Left lung (tissue), 10 donors: ENCODE results near the gene CPD. TPM values are rescaled to one million over a fixed set of nuclear protein-coding genes. Genes with fewer than 3 reads are reported as not detected.
"Not testable (repeated sequence)": the region's sequence is repeated elsewhere in the genome, so short reads cannot be mapped to it uniquely, and the experiment has no call there.

ENCODE experiments used
- ATAC-seq: fragments of 200-7000 bp; cut with Tn5 transposase; one replicate; pipeline ENCODE4 v1.9.1; 2020; ENCODE audit warnings: moderate library complexity
- DNase-seq, 4 donors: peaks; one replicate each; pipeline ENCODE4 v3.0.0-alpha.2; 2013 to 2020
- H3K27ac ChIP-seq, 2 donors: fragments of 200-600 bp; sonication (generic) in 1 of 2; one replicate each; pipeline versions ENCODE4 v1.5.0 to v1.8.0; 2020 to 2021
- H3K27me3 ChIP-seq, 2 donors: fragments of 200-600 bp; sonication (generic) in 1 of 2; one replicate each; pipeline versions ENCODE4 v1.5.0 to v1.8.0; 2020 to 2021
- H3K36me3 ChIP-seq, 2 donors: fragments of 200-600 bp; sonication (generic) in 1 of 2; one replicate each; pipeline versions ENCODE4 v1.5.0 to v1.8.0; 2020 to 2021
- H3K4me1 ChIP-seq, 2 donors: fragments of 200-600 bp; one replicate each; pipeline ENCODE4 v1.8.0; 2021
- H3K4me3 ChIP-seq, 2 donors: fragments of 200-600 bp; sonication (generic) in 1 of 2; one replicate each; pipeline versions ENCODE4 v1.5.0 to v1.8.0; 2020 to 2021; ENCODE audit warnings: mild to moderate bottlenecking in 1 of 2
- H3K9me3 ChIP-seq, 2 donors: fragments of 200-600 bp; sonication (generic) in 1 of 2; one replicate each; pipeline versions ENCODE4 v1.5.0 to v1.8.0; 2020 to 2021
- intact Hi-C, 2 donors: fragments of 100-400 bp; cut with DNase I; formaldehyde crosslinking; loops; one replicate each; pipeline versions ENCODE4 v1.11.2 to v1.14.2; 2022
- polyA plus RNA-seq, 6 donors: library from polyadenylated mRNA; unstranded; fragments of 120-200 nt; gene quantifications; one replicate each; pipeline ENCODE4 v1.2.1, GENCODE V29; 2013; ENCODE audit not compliant: insufficient read length in 6 of 6
- total RNA-seq, 2 donors: library from RNA; stranded (reverse); fragmentation: NEBNext Ultra II Directional; extraction: Animal tissue kit (Norgen Biotek cat#: 25700); gene quantifications; one replicate each; pipeline ENCODE4 v1.2.1, GENCODE V29; 2021
- TF ChIP-seq, protein P1 (sequence below), 2 donors: fragments of 200-600 bp; sonication (generic) in 1 of 2; IDR thresholded peaks; one replicate each; pipeline versions ENCODE4 v1.5.0 to v1.8.0; 2021; ENCODE audit warnings: antibody characterized with exemption in 2 of 2
- donor health status: DM: no; HTN: yes; CAD: no.
- donor health status: DM: no; HTN: no; CAD: no.

Gene CPD
- total and polyA plus RNA-seq, 8 donors = 48.5 to 124 (median 53.9) TPM

DNA sequence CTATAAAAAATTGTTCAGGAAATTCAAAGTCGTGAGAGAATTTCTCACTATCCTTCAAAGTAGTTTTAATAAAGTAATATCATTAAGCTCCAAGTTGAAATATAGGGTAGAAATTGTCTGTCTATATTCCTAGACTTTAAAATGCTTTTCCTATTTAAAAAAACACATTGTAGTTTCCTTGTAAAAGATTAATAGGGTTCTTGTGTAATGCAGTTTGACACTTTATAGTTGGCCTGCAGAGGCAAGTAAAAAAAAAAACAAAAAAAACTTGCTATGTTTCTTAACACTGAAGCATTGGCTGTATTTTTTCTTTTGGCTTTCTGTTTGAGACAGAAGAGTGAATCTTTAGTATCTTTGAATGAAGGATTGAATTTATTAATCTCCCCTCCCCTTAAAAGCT is 17.4 kb downstream of the CPD start:
- Histone ChIP-seq H3K36me3 (peaks cover 0 to 12% of the 10 kb centered on the region in 2 donors), H3K4me3 (no peak overlapping the region), H3K4me1 (peaks cover 0 to 13% of the 10 kb centered on the region in 2 donors), H3K9me3 (peaks cover 0 to 2% of the 10 kb centered on the region in 2 donors), H3K27ac (no peak overlapping the region), H3K27me3 (no peaks in the 10 kb centered on the region)
- DNase-seq (no peak), ATAC-seq (peak; percentile 34)
- intact Hi-C loops = no loop called here
- TF ChIP-seq, protein P1, sequence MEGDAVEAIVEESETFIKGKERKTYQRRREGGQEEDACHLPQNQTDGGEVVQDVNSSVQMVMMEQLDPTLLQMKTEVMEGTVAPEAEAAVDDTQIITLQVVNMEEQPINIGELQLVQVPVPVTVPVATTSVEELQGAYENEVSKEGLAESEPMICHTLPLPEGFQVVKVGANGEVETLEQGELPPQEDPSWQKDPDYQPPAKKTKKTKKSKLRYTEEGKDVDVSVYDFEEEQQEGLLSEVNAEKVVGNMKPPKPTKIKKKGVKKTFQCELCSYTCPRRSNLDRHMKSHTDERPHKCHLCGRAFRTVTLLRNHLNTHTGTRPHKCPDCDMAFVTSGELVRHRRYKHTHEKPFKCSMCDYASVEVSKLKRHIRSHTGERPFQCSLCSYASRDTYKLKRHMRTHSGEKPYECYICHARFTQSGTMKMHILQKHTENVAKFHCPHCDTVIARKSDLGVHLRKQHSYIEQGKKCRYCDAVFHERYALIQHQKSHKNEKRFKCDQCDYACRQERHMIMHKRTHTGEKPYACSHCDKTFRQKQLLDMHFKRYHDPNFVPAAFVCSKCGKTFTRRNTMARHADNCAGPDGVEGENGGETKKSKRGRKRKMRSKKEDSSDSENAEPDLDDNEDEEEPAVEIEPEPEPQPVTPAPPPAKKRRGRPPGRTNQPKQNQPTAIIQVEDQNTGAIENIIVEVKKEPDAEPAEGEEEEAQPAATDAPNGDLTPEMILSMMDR (IDR thresholded peaks at IDR 0.05) = no peak

- intact Hi-C loops = no loop called here
- peaks cover 0 to 2% of the 10 kb centered on the region in 2 donors for H3K9me3 ChIP-seq
- H3K27ac ChIP-seq = no peak overlapping the region
- H3K27me3 ChIP-seq = no peaks in the 10 kb centered on the region
- H3K4me3 ChIP-seq = no peak overlapping the region
- DNase-seq (no peak), ATAC-seq (no peak)
- TF ChIP-seq, protein P1 (IDR thresholded peaks at IDR 0.05) = no peak
- peaks cover 0 to 7% of the 10 kb centered on the region in 2 donors for H3K36me3 ChIP-seq
- H3K4me1 ChIP-seq = peaks cover 0 to 13% of the 10 kb centered on the region in 2 donors
Observed at GRCh38 chr17:30396612-30397011, 17.9 kb downstream of the CPD start.

DNA sequence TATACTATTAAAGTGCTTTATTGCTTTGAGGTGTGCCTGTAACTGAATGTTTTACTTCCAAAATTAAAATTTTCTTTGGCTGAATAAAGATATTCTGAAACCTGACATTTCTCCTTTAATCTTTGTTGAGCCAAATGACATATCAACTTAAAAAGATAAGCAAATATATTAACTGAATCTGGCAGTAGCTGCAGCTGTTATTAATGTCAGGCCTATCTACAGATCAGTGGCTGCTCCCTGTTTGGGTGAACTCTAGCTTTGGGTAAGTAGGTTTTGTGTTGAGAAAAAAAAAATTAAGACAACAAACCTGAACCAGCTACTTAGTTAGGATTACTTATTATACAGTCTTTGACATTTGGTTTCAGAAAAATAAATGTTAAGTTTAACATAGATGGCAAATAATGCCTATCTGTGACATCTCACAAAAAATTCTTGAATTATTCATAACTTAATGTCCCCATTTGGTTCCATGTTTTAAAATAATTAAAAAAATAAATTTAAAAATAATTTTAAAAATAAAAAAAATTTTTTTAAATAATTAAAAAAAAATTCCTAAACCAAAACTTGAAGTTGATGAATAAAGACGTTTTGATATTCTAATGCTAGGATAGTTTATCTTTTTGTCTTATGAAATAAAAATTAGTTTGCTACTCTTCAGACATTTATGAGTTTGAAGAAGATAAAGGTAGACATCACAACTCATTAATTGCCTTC is 19.8 kb downstream of the CPD start:
- no peak overlapping the region for H3K4me3 ChIP-seq
- ATAC-seq (no peak), DNase-seq (no peak)
- intact Hi-C loops = no loop called here
- H3K27ac ChIP-seq = no peak overlapping the region
- peaks cover 0 to 2% of the 10 kb centered on the region in 2 donors for H3K9me3 ChIP-seq
- no peaks in the 10 kb centered on the region for H3K27me3 ChIP-seq
- TF ChIP-seq, protein P1 (IDR thresholded peaks at IDR 0.05) = no peak
- H3K36me3 ChIP-seq = peaks cover 0 to 15% of the 10 kb centered on the region in 2 donors
- H3K4me1 ChIP-seq = peaks cover 0 to 13% of the 10 kb centered on the region in 2 donors

DNA sequence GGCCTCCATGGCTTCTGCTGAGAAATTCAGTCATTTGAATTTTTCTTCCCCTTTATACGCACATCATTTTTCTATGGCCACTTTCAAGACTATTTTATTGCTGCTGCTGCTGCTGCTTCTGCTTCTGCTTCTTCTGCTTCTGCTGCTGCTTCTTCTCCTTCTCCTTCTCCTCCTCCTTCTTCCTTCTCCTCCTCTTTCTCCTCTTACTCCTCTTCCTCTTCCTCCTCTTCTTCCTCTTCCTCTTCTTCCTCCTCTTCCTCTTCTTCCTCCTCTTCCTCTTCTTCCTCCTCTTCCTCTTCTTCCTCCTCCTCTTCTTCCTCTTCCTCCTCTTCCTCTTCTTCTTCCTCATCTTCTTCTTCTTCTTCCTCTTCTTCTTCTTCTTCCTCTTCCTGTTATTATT is 22.4 kb downstream of the CPD start:
- H3K9me3 ChIP-seq = peaks cover 0 to 2% of the 10 kb centered on the region in 2 donors
- intact Hi-C loops = no loop called here
- TF ChIP-seq, protein P1 (IDR thresholded peaks at IDR 0.05) = no peak
- H3K27me3 ChIP-seq = no peaks in the 10 kb centered on the region
- no peak overlapping the region for H3K4me3 ChIP-seq
- peak overlapping the region in 1 of 2 donors; percentile 59 for H3K27ac ChIP-seq
- no peak for DNase-seq
- peaks cover 0 to 7% of the 10 kb centered on the region in 2 donors for H3K4me1 ChIP-seq
- no peak for ATAC-seq
- peaks cover 0 to 16% of the 10 kb centered on the region in 2 donors for H3K36me3 ChIP-seq

DNA sequence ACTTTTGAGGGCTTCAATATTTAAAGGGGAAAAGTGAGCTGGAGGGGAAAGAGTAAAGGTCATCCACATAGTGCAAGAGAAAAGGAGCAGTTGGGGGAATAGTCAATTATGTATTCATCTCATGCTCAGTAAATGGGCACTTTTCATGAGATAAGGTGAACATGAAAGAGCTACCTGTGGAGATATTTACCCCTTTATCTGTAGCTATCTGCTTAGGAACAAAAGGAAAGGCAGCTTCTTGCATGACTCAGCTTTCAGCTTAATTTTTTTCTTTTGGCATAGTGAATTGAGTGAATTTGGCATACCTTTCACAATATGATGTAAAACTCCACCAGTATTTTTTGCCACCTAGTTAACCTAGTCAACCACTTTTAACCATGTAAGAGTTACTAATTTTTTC is 26.4 kb downstream of the CPD start:
- intact Hi-C loops = no loop called here
- H3K36me3 ChIP-seq = peaks cover 0 to 16% of the 10 kb centered on the region in 2 donors
- H3K9me3 ChIP-seq = peaks cover 0 to 2% of the 10 kb centered on the region in 2 donors
- H3K27ac ChIP-seq = no peak overlapping the region
- H3K4me1 ChIP-seq = peaks cover 0 to 3% of the 10 kb centered on the region in 2 donors
- DNase-seq (no peak), ATAC-seq (no peak)
- TF ChIP-seq, protein P1 (IDR thresholded peaks at IDR 0.05) = no peak
- H3K4me3 ChIP-seq = no peak overlapping the region
- H3K27me3 ChIP-seq = no peaks in the 10 kb centered on the region

DNA sequence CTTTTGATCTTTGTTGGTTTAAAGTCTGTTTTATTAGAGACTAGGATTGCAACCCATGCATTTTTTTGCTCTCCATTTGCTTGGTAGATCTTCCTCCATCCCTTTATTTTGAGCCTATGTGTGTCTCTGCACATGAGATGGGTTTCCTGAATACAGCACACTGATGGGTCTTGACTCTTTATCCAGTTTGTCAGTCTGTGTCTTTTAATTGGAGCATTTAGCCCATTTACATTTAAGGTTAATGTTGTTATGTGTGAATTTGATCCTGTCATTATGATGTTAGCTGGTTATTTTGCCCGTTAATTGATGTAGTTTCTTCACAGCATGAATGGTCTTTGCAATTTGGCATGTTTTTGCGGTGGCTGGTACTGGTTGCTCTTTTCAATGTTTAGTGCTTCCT is 31.9 kb downstream of the CPD start:
- ATAC-seq, H3K9me3 ChIP-seq, H3K4me1 ChIP-seq, H3K4me3 ChIP-seq, intact Hi-C loops, DNase-seq, H3K27me3 ChIP-seq, H3K27ac ChIP-seq, H3K36me3 ChIP-seq: not testable (repeated sequence)

GRCh38 chr17:30412008-30412496 is 33.3 kb downstream of the CPD start:
- intact Hi-C loops, H3K27me3 ChIP-seq, ATAC-seq: not testable (repeated sequence)

More at GRCh38 chr17:30412008-30412496, 33.3 kb downstream of the CPD start:
- H3K9me3 ChIP-seq, H3K36me3 ChIP-seq, H3K27ac ChIP-seq, H3K4me1 ChIP-seq, DNase-seq, H3K4me3 ChIP-seq: not testable (repeated sequence)
